HG02938 (cell line): Measurements from ENCODE around the gene CLEC4M.

Experiments used
- ATAC-seq: cut with Tn5 transposase; IDR thresholded peaks from one replicate; pipeline ENCODE4 v1.9.1; 2021; ENCODE audit warnings: mild to moderate bottlenecking, moderate library complexity; ENCODE audit not compliant: unreplicated experiment

The CLEC4M gene

GRCh38 chr19:7762719-7763293, at the start of gene CLEC4M:
TSS of gene CLEC4M (plus strand) at chr19:7763243. CDS start at chr19:7763267, 24 bp downstream.
- no peak for ATAC-seq

DNA sequence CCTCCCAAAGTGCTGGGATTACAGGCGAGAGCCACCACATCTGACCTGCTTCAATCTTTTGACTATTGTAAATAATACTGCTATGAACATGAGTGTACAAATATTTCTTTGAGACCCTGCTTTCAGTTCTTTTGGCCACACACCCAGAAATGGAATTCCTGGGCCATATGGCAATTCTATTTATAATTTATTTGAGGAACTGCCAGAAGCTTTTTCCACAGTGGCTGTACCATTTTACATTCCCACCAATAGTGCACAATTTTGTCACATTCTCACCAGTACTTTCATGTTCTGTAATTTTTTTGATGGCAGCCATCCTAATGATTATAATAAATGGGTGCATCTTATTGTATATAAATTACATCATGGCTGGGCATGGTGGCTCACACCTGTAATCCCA, 47.4 kb upstream of the CLEC4M start:
- ATAC-seq = no peak

DNA sequence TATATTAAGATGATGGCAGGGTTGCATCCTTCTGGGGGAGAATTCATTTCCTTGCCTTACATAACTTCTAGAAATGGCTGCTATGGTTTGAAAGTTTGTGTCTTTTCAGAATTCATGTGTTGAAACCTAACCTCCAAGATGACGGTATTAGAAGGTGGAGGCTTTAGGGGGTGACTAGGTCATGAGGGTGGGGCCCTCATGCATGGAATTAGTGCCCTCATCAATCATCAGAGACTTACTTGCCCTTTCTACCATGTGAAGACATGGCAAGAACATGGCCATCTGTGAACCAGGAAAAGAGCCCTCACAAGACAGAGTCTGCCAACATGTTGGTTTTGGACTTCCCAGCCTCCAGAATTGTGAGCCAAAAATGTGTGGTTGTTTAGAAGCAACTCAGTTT, 46.3 kb upstream of the CLEC4M start:
- ATAC-seq = no peak

GRCh38 chr19:7718668-7719067, 44.4 kb upstream of the CLEC4M start:
- no peak for ATAC-seq

- no peak for ATAC-seq
These were observed 42.7 kb upstream of the CLEC4M start for GRCh38 chr19:7720351-7720750.

DNA sequence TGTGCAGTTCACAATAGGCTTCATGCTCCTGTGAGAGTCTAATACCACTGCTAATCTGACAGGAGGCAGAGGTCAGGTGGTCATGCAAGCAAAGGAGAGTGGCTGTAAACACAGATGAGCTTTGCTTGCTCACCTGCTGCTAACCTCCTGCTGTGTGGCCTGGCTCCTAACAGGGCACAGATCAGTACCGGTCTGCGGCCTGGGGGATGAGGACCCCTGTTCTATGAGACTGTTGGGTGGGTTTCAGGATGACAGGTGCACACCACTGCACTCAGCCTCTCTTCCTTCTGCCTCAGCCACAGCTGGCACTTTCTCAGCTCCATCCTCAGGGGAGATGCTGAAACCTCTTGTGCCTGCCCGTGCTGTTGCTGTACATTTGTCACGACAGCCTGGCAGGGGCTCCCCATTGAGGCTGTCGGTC, 40.8 kb upstream of the CLEC4M start:
- ATAC-seq = no peak

- no peak for ATAC-seq
These were observed 37.3 kb upstream of the CLEC4M start for GRCh38 chr19:7725791-7726190.

DNA sequence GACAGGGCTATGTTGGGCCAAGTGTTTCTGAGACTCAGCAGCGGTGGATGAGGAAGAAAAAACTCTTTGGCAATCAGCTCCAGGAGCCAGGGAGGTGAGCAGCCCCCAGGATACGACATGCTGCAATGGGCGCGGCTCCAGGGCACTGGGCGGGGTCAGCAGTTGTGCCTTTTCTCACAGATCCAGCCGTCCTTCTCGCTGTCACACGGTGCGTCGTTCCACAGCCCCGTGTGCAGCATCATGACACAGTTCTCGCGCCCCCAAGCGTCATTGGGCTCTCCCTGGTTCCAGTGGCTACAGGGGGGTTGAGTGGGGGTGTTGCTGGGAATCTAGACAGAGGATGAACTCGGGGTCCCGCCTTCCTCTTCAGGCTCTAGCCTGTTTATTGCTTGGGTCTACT, 33.8 kb upstream of the CLEC4M start:
- ATAC-seq = no peak

DNA sequence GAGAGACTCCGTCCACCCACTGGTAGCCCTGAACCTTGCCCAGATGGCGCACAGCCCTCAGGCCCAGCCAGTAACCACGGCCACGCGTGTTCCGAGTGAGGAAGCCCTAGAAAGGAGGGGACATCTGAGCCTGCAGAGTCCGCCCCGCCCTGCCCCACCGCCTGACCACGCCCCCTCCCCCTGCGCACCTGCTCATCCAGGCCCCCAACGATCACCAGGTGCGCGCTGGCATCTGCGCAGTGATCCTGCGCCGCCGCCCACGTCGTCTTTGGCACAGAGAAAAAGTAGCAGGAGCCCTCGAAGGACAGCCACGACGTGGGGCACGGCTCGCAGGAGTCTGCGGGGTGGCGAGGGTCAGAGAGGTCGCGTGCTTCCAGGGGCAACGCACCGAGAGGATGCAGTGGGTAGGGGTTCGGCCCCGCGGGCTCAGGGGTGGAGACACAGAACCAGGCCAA, 33.2 kb upstream of the CLEC4M start:
- no peak for ATAC-seq

DNA sequence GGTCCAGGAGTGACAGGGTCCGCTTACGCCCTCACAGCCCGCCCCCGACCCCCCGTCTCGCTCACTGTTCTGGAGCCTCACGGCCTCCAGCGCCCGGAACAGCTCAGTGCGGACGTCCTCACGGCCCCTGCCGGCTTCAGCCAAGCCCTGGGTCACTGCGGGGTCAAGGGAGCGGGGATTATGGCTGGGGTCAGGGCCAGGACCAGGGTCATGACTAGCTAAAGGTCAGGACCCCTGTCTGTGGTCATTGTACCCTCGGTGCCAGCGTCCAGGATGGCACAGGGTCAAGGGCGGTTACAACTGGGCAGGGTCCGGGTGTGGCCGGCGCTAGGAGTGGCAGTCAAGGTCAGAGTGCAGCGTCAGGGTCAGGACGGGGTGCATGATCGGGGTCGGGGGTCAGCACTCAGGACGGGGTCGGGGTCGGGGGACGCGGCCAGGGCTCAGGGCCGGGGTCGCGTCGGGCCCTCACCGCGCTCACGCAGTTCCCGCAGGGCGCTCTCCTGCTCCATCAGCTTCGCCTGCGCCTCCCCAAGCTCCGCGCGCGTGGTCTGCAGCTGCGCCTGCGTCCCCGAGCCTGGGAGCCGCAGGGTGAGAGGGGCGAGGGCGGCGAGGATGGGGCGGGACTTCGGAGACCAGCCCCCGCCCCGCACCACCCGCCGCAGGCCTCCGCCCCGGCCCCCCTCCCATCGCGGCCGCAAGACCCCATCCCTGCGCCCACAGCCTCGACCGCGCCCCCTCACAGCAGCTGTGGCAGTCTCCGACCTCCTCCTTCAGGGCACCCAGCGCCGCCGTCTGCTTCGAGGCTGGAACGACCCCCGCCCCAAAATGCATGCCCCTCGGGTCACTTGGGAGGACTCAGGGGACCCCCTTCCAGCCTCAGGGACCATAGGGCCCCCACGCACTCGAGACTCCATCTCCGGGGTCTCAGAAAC, 32.5 kb upstream of the CLEC4M start:
- ATAC-seq = no peak

- no peak for ATAC-seq
These were observed 31.8 kb upstream of the CLEC4M start for GRCh38 chr19:7731218-7731595.

DNA sequence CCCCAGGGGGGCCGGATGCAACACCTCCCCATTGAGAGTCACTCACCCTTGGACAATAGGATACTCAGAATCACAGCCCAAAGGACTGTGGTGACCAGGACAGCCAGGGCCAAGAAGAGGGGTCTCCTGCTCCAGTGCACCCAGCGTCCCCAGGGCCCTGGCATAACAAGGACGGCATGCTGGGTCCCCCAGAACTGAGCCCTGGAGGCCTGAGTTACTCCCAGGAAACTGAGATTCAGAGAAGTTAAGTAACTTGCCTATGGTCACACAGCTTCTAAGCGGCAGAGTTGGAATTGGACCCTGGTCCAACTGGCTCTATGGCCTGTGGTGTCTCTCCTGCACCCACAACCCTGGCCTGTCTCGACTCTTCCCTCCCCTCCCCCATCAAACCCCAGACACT, 31.4 kb upstream of the CLEC4M start:
- ATAC-seq = no peak

- no peak for ATAC-seq
These were observed 31.0 kb upstream of the CLEC4M start, which contains the start of gene CLEC4G for GRCh38 chr19:7732045-7732444. TSS of gene CLEC4G (minus strand) at chr19:7732110. CDS start at chr19:7732102, 8 bp downstream.

DNA sequence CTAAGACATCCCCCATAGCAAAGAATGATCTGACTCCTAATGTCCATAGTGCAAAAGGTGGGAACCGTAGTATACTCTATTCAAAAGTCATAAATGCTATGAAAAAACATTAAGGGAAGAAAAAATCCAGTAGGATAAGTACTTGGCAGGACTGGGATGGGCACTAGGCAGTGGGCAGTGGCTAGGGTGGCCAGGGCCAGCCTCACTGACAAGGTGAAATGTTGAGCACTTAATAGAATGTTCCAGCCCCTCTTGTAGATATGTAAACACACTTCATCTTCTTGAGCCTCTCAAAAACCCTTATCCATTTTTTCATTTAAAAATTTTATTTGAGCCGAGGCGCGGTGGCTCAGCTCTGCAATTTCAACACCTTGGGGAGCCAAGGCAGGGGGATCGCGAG, 29.7 kb upstream of the CLEC4M start:
- no peak for ATAC-seq

DNA sequence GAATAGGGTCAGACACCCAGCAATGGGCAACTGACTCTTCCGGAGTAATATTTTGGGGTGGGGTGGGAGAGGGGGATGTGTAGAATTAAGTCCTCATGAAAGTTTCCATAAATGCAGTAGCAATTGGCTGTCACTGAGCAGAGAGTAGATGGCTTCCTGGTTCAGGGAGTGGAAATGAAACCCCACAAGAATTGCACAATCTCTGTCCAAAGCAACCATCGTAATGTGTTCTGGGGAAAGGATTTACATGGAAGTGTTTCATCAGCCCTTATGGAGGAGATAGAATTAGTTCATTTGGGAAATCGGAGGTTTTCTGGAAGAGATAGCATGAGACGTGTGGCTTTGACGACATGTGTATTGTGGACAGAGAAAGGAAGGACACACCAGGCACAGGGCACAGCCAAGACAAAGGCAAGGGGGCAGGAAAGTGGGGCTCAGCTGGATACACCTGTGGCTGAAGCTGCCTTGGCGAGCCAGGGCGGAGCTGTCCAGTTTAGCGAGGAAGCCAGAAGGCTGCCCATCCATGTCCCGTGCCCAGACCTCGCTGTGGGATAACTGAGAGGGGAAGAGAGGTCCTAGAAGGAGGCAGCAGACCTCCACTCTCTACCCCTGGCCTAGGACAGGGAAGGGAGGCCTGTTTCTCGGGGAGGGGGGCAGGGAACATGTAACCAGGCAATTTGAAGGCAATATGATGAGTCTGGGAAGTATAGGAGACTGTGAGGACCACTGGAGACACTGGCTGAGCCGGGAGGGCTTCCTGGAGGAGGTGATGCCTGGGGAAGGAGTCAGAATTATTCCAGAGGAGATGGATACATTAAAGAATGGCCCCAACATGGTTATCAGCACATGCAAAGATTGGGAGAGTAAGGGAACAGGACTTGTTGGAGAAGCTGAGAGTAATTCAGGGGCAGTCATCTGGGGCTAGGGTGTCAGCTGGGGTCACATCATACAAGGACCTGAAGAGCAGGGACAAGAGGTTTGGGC, 28.5 kb upstream of the CLEC4M start:
- no peak for ATAC-seq

GRCh38 chr19:7736148-7736547, 26.9 kb upstream of the CLEC4M start:
- no peak for ATAC-seq

DNA sequence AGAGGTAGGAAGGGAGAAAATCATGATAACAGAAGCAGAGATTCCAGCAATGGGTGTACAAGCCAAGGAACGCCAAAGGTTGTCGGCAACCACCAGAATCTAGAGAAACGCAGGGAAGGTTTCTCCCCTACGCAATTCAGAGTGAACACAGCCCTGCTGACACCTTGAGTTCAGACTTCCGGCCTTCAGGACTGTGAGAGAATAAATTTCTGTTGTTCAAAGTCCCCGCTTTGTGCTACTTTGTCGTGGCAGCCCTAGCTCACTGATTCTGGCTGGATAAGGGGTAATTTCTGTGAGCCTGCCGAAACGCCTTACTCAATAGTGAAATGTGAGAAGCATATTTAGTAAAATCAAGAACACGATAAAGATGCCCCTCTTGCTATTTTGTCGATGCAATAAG, 25.8 kb upstream of the CLEC4M start:
- no peak for ATAC-seq

DNA sequence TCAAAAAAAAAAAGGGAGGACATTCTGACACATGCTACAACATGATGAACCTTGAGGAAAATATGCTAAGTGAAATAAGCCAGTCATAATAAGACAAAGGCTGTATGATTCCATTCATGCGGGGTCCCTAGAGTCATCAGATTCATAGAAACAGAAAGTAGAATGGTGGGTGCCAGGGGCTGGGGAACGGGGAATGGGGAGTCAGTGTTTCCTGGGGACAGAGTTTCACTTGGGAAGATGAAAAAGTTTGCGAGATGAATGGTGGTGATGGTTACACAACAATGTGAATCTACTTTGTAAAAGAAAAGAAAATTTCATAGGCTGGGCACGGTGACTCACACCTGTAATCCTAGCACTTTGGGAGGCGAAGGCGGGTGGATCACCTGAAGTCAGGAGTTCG, 25.0 kb upstream of the CLEC4M start:
- no peak for ATAC-seq

- ATAC-seq = no peak
These were observed 23.8 kb upstream of the CLEC4M start for GRCh38 chr19:7739211-7739755.

- no peak for ATAC-seq
These were observed 23.0 kb upstream of the CLEC4M start for GRCh38 chr19:7739801-7740681.
